ENCODE results near the gene HRAS. TPM values are rescaled to one million over a fixed set of nuclear protein-coding genes. Genes with fewer than 3 reads are reported as not detected.
A peak's percentile ranks its signal among the peaks of the same experiment; 100 is the strongest.

HRAS gene
- total and polyA plus RNA-seq, 2 of the 13 experiments (the other 11 are each of a cell fraction or from before 2014, with no cell fraction given) = 32.9 to 50.0 TPM

GRCh38 chr11:561148-562003 lies 26.0 kb upstream of the HRAS start (continued):
- TF ChIP-seq NFIB (CRISPR knock-in tag; IDR thresholded peaks at IDR 0.05; ENCODE audit: borderline replicate concordance) = no peak
- peak; percentile 47 for TF ChIP-seq ASH2L (IDR thresholded peaks at IDR 0.05; ENCODE audit: insufficient read length, low read depth, low read length)
- 0 out of 2 replicates have a peak, but pooled peaks have one; percentile 33 for TF ChIP-seq FLYWCH1 (CRISPR knock-in tag; IDR thresholded peaks at IDR 0.05)
- no peak for TF ChIP-seq CEBPZ (IDR thresholded peaks at IDR 0.05; ENCODE audit: low read length)
- no peak for TF ChIP-seq MBNL3 (CRISPR knock-in tag; conservative IDR thresholded peaks at IDR 0.05)
- no peak for TF ChIP-seq SSRP1 (CRISPR knock-in tag; IDR thresholded peaks at IDR 0.05)
- peak; percentile 41; the same call in 1 of the 2 replicates for TF ChIP-seq ZNF788 (CRISPR knock-in tag; IDR thresholded peaks at IDR 0.05; ENCODE audit: borderline replicate concordance)
- 0 out of 2 replicates have a peak, but pooled peaks have one; percentile 60 for TF ChIP-seq ZNF441 (CRISPR knock-in tag; IDR thresholded peaks at IDR 0.05; ENCODE audit: borderline replicate concordance)
- no peak for TF ChIP-seq NR2F6 (IDR thresholded peaks at IDR 0.05)
- peak; percentile 75 for TF ChIP-seq NR2F6 (CRISPR knock-in tag; IDR thresholded peaks at IDR 0.05)
- peak; percentile 67; the same call in 1 of the 2 replicates for TF ChIP-seq HES4 (CRISPR knock-in tag; IDR thresholded peaks at IDR 0.05; ENCODE audit: borderline replicate concordance)
- TF ChIP-seq, protein P1, sequence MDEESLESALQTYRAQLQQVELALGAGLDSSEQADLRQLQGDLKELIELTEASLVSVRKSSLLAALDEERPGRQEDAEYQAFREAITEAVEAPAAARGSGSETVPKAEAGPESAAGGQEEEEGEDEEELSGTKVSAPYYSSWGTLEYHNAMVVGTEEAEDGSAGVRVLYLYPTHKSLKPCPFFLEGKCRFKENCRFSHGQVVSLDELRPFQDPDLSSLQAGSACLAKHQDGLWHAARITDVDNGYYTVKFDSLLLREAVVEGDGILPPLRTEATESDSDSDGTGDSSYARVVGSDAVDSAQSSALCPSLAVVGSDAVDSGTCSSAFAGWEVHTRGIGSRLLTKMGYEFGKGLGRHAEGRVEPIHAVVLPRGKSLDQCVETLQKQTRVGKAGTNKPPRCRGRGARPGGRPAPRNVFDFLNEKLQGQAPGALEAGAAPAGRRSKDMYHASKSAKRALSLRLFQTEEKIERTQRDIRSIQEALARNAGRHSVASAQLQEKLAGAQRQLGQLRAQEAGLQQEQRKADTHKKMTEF (CRISPR knock-in tag; IDR thresholded peaks at IDR 0.05) = peak; percentile 46; the same call in 1 of the 2 replicates
- TF ChIP-seq, protein P2, sequence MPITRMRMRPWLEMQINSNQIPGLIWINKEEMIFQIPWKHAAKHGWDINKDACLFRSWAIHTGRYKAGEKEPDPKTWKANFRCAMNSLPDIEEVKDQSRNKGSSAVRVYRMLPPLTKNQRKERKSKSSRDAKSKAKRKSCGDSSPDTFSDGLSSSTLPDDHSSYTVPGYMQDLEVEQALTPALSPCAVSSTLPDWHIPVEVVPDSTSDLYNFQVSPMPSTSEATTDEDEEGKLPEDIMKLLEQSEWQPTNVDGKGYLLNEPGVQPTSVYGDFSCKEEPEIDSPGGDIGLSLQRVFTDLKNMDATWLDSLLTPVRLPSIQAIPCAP (CRISPR knock-in tag; IDR thresholded peaks at IDR 0.05; ENCODE audit: low read depth) = no peak
- no peak for TF ChIP-seq ZBTB1 (CRISPR knock-in tag; IDR thresholded peaks at IDR 0.05; ENCODE audit: borderline replicate concordance)
- no peak for TF ChIP-seq KMT2B (CRISPR knock-in tag; IDR thresholded peaks at IDR 0.05)
- TF ChIP-seq, protein P3, sequence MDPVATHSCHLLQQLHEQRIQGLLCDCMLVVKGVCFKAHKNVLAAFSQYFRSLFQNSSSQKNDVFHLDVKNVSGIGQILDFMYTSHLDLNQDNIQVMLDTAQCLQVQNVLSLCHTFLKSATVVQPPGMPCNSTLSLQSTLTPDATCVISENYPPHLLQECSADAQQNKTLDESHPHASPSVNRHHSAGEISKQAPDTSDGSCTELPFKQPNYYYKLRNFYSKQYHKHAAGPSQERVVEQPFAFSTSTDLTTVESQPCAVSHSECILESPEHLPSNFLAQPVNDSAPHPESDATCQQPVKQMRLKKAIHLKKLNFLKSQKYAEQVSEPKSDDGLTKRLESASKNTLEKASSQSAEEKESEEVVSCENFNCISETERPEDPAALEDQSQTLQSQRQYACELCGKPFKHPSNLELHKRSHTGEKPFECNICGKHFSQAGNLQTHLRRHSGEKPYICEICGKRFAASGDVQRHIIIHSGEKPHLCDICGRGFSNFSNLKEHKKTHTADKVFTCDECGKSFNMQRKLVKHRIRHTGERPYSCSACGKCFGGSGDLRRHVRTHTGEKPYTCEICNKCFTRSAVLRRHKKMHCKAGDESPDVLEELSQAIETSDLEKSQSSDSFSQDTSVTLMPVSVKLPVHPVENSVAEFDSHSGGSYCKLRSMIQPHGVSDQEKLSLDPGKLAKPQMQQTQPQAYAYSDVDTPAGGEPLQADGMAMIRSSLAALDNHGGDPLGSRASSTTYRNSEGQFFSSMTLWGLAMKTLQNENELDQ (CRISPR knock-in tag; IDR thresholded peaks at IDR 0.05; ENCODE audit: borderline replicate concordance) = no peak
- TF ChIP-seq, protein P4, sequence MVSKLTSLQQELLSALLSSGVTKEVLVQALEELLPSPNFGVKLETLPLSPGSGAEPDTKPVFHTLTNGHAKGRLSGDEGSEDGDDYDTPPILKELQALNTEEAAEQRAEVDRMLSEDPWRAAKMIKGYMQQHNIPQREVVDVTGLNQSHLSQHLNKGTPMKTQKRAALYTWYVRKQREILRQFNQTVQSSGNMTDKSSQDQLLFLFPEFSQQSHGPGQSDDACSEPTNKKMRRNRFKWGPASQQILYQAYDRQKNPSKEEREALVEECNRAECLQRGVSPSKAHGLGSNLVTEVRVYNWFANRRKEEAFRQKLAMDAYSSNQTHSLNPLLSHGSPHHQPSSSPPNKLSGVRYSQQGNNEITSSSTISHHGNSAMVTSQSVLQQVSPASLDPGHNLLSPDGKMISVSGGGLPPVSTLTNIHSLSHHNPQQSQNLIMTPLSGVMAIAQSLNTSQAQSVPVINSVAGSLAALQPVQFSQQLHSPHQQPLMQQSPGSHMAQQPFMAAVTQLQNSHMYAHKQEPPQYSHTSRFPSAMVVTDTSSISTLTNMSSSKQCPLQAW (CRISPR knock-in tag; IDR thresholded peaks at IDR 0.05) = peak; percentile 97
- TF ChIP-seq RFXAP (CRISPR knock-in tag; IDR thresholded peaks at IDR 0.05; ENCODE audit: borderline replicate concordance) = no peak
- peak; percentile 85 for TF ChIP-seq MXD4 (CRISPR knock-in tag; IDR thresholded peaks at IDR 0.05)
- no peak for TF ChIP-seq ATRX (CRISPR knock-in tag; IDR thresholded peaks at IDR 0.05; ENCODE audit: borderline replicate concordance)
